Inferior parietal cortex (tissue), 1 donor: ENCODE results near the gene ABHD13.
"Not testable (repeated sequence)": the region's sequence is repeated elsewhere in the genome, so short reads cannot be mapped to it uniquely, and the experiment has no call there.

Source experiments
- DNase-seq: peaks from one replicate; pipeline ENCODE4 v3.0.0-alpha.2; 2016; ENCODE audit errors: extremely low spot score

The ABHD13 gene

DNA sequence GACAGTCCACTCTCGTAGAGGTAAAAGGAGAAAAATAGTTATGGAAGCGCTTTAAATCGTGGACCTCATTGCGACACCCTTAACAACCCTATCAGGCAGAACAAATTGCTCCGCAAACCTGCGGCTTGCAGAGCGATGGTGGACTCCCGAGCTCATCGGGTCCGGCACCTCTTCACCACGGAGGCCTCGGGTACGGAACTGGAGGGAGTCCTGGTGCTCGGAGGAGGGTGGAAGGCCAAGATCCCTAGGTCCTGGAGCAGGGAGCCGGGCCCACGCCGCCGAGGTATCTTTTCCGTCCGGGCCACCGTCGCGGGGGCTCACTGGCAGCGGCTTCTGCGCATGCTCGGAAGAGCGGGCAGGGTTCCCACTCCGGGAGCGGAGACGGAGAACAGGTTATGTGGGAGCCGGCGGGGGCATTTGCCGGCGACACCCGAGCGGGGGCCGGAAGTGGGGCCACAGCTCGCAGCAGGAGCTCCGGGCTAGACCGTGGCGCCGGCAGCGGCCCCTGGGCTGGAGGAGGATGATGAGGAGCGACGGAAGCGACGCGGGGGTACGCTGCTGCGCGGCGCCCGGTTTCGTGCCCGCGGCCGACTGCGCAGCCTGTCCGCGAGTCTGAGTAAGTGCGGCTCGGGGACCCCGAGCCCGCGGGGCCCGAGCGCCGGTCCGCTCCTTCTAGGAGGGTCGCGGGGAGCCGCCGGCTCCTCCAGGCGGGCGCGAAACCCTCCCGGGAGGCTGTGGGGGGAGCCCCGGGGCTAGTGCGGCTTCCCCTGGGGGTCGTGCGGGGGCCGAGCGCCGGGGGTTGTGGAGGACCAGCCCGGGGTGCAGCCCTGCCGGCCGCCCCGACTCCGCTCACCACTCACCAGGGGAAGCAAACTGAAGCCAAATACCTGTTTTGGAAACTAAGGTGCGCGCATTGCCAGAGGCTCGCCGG lies at the start of gene ABHD13:
Gene ABHD13 (plus strand): TSS at position 349 of the 931 bp plus-strand sequence. CDS start 10,827 bp downstream, outside the sequence.
- peak; percentile 95 for DNase-seq

DNA sequence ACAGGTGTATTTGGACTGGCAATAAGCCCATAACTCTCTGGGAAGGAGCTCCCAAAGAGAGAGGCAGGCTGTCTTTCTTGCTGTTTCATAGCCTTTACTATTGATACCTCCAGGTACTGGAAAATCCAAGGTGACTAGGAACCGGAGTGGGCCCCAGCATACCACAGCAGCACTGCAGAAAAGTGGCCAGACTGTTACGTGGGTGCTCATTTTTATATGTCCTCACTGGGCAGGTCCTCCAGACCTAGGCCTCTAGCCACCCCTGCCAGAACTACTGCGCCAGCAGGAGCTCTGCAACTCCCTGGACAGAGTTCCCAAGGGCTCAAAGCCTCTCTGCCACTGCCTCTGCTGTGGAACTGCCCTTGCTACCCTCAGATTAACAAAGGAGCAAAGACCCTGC lies 49.3 kb upstream of the ABHD13 start:
- DNase-seq, result no peak

DNA sequence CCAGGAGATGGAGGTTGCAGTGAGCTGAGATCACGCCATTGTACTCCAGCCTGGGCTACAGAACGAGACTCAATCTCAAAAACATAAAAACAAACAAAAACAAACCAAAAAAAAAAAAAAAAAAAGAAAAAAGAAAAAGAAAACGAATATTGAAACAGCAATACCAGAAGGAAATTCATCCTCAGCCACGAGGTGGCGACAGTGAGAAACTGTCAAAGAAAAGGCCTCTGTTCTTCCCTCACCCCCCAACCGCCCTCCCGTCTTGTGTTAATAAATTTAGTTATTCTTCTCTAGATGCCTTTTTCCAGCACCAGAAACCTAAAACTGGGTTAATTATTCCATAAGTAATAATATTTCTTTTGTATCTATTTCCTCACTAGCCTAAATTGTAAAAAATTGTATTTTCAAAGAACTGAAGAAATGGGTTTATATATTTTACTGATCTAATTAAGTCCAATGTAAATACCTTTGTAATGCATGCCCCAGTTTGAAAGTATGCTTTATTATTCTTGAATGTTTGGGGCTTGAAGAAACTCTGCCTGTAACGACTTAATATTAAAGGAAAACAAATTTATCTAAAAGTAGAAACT lies 41.4 kb upstream of the ABHD13 start:
- peak; percentile 13 for DNase-seq

DNA sequence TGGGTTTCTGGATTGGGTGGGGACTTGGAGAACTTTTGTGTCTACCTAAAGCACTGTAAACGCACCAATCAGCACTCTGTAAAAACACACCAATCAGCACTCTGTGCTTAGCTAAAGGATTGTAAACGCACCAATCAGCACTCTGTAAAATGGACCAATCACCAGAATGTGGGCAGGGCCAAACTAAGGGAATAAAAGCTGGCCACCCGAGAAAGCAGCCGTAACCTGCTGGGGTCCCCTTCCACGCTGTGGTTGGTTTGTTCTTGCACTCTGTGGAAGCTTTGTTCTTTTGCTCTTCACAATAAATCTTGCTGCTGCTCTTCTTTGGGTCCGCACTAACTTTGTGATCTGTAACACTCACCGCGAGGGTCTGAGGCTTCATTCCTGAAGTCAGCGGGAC lies 40.1 kb upstream of the ABHD13 start:
- no peak for DNase-seq

DNA sequence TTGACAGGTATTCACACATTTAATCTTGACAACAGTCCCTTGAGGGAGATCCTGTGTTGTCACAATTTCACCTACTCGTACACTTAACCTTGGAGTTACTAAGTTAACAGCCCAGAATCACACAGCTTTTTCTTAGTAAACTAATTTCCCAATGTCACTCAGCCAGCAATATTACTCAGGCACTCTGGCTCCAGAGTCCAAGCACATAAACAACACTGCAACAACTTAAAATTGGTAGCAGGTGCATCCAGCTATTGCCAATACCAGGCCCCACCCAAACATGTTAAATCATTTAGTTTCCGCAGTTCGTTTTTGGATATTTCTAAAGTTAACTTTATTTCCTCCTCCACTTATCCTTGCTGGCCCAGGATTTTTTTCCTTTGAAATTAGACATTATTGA lies 35.5 kb upstream of the ABHD13 start:
- no peak for DNase-seq

DNA sequence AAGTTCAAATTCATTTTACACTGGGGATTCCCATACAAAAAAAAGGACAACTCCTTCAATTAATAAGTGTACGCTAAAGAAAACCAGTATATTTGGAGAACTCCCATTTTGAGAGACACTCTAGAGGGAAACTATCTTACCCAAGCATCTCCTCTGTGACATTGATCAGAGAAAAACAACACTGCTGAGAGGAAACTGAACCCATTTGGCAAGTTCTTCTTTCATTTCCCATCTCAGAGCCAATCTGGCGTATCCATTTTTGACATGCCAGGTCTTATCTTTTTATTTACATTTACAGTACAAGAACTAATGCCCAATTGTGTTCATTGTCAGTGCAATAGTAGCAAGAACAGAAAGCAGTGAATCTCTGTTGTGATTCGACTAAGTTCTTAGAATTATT lies 33.0 kb upstream of the ABHD13 start:
- DNase-seq, result no peak

DNA sequence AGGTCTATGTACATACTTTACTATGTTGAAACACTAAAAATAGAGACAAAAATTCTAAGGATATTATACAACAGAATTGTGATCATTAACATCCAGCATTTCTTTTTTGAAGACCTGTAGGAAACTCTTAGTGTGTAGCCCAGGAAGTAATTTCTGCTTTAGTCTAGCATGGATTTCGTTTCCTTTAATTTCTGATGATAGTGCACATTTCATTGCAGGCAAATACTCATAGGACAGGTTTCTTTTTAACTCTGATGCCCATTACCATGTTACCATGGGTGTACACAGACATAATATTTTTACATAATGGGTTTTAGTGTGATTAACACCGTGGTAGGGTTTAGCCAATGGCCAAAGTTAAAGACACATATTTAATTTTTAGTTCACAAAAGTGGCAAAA lies 29.9 kb upstream of the ABHD13 start:
- DNase-seq, result no peak

DNA sequence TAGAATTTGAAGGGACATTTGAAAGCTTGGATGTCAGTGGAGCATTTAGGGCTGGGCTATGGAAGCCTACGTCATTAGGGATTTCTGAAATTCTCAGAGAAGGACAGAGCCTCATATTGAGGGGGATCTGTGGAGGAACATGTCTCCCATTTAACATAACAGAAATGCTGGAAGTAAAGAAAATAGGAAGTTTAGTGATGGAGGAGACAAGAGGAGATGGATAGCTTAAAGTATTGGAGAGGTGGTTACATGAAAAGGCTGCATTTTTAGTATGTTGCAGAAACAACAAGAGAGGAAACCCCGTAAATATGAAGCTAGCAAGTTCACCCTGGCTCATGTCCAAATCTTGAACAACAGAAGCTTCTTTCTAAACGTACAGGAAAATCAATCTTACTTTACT lies 27.3 kb upstream of the ABHD13 start:
- no peak for DNase-seq

DNA sequence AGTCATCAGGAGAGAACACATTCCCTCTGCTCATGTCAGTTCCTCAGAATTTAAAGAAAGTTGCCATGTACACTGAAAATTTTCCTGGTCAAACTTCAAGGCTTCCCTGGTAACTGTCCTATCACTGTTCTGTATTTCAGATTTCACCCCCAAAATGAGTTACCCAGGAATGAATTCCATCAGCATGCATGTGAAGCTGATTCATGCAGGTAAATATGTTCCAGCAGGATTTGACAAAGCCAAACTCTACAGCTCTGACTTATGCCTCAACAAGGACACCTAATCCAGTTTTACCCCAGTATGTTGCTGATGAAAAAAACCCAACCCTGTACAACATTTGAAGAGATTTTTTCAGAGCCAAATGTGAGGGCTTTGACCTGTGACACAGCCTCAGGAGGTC lies 24.4 kb upstream of the ABHD13 start:
- no peak for DNase-seq

DNA sequence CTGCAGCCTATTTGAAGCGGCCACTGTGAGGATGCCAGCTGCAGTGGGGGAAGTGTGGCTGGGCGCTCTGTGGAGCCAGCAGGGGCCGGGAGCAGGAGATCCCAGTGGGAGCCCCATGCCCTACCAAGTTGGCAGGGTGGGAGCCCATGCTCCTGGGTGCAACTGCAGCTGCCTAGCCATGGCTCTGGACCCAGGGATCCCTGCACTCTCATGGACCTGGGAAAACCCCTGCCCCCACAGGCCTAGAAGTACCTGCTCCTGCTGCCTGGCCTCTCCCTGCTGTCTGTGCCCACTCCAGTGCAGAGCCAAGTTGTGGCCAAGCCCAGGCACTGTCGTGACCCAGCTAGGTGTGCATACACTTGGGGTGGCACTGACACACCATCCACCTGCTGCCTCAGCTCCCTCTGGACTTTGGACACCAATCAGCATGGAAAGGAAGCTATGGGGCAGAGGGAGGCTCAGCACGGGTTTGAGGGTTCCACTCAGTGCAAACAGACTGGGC lies 23.7 kb upstream of the ABHD13 start:
- DNase-seq, result no peak

DNA sequence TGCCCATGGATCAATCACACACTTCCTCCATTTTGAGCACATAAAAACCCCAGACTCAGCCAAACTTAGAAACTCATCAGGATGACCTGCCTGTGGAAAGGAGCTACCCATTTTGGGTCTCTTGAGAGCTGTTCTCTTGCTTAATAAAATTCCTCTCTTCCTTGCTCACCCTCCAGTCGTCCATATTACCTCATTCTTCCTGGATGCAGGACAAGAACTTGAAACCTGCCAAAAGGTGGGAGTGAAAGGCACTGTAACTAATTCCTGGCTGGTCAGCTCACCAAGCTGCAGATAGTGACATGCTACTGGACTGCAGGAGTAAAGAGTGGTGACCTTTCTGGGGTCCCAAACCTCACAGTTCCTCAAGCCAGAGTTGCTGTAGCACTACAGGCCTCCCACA lies 23.0 kb upstream of the ABHD13 start:
- no peak for DNase-seq

DNA sequence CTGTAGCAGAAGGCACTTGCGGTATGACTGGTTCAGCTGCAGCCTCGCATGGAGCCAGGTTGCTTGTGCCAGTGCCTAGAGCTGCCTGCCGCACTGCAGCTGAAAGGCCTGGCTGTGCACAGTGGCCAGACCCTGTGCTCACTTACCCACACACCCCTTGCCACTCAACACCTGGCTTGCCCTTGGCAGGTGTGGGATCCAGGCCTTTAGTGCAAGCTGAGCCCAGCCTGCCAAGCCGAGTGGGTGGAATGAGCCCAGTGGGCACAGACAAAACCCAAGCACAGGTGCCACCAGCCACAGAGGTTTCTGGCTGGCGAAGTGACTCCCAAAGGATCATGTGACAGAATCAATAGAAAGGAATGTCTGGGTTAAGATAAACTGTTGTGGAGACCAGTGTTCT lies 22.3 kb upstream of the ABHD13 start:
- no peak for DNase-seq

DNA sequence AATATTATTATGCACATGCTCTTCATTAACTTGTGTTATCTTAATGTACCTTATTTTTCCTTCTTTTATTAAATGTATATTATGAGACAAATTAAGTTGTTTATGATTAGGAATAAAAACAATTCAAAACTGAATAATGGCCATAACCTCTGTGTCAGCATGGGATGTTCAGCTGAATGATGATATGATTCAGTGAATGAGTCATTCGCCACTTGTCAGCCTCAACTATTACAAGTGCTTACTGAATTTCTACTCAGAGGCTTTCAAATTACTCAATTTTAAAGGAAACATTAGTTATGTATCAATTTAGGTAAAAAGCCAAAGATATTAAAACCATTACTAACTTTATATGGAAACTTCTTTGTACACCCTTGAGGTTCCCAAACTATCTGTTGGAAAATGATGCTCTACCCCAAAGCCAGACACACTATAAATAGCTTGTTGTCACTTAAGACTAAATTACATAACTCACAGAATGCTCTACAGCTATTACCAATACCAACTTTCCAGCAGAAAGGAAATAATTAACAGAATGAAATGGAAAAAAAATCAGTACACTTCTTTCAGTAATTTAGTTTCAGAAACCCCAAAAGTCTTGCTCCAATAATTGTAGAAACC lies 17.3 kb upstream of the ABHD13 start:
- no peak for DNase-seq

DNA sequence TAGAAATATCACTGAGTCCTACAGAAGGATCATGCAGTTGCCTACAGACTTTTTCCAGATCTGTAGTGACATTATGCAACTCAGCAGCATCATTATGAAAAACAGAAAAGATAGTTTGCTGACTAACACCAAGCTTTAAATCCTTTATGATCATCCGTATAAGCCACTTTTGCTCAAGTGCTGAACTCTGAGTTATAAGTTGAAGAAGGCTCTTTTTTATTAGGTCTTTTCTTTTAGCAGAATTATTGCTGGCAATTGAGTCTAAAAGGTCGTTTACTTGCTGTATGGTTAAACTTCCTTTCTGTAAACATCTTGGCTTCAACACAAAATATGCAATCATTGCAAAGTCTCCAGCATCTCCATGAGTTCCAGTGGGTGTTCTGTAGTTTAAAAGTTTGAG lies 7.6 kb upstream of the ABHD13 start:
- no peak for DNase-seq

DNA sequence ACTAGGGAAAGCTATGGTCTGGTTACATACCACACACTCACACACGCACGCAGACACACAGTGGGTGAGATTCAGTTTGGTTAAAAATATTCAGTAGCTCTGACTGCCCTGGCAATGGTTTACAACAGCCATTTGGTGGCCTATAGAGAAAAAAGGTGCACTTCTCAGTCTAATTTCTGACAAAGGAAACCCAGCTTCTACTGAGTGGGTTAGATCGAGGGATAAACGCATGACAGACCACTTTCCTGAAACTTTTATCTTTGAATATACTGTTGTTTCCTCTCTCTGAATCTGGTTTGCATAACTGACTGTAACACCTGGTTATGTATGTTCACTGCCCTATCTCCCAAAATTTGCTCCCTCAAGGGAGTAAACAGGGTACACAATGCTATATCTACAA lies 5.3 kb upstream of the ABHD13 start:
- no peak for DNase-seq

DNA sequence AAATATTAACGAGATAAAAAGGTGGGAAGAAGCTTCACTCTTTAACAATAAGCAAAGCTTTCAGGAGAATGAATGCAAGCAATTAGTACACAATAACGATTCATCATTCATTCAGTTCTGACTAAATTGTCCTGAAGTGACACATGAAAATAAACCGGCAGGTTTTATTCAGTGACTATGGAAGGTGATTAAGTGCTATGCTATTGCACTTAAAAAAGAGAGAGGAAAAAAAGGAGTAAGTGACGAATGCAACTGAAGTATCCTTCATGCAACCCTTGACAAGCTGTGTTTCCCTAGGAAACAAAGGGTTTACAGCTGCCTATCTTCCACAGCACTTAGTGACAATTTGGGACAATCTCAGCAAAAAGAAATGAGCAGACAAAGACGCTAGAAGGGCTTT lies 4.2 kb upstream of the ABHD13 start:
- no peak for DNase-seq

DNA sequence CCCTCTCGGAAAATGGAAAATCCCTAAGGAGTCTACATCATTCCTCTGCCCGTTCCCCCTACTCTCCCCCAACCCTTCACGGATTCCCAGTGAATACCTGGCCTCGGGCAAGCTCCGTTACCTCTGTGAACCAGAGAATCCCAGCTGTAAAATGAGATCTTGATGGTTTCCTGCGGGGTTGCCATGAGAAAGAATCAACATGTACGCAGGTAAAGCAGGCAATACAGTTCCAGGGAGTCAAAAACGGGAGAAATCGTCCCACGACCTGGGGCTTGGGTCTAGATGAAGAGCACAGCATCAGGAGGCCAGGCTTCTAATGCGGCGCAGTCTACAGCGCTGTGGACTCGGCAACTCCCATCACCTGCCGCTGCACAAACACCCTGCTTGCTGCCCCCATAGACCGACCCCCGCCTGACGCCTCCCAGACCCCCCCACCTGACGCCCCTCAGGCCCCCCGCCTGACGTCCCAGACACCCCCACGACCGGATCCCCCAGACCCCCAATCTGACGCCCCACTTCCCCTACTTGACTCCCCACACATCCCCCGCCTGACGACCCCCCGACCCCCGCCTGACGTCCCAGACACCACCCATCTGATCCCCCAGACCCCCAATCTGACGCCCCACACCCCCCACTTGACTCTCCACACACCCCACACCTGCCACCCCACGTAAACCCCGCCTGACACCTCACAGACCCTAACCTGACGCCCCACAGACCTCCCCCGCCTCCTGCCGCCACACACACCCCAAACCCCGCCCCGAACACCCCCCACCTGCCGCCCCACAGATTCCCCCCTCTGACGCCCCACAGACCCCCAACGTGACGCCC lies 3.5 kb upstream of the ABHD13 start:
- no peak for DNase-seq

DNA sequence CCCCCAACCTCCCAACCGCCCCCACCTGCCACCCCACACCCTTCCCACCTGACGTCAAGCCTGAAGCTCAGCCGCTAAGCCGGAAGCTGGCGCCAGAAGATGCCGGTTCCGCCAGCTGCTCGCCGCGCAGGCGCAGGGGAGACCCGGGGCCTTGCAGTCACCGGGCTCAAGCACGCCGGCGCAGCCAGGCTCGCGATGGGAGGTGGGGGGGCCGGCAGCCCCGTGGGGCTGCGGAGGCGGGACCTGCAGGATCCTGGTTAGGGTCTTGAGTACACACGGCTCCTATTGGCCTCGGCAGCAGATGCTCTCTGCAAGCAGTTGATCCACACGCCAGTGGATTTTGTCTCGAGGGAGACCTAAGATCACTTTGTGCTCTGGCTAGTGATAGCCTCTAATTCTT lies 2.8 kb upstream of the ABHD13 start, which contains the start of gene LIG4:
Gene LIG4 (minus strand): TSS at position 101 of the 400 bp plus-strand sequence. CDS start 4,268 bp downstream, outside the sequence.
- peak; percentile 85 for DNase-seq

DNA sequence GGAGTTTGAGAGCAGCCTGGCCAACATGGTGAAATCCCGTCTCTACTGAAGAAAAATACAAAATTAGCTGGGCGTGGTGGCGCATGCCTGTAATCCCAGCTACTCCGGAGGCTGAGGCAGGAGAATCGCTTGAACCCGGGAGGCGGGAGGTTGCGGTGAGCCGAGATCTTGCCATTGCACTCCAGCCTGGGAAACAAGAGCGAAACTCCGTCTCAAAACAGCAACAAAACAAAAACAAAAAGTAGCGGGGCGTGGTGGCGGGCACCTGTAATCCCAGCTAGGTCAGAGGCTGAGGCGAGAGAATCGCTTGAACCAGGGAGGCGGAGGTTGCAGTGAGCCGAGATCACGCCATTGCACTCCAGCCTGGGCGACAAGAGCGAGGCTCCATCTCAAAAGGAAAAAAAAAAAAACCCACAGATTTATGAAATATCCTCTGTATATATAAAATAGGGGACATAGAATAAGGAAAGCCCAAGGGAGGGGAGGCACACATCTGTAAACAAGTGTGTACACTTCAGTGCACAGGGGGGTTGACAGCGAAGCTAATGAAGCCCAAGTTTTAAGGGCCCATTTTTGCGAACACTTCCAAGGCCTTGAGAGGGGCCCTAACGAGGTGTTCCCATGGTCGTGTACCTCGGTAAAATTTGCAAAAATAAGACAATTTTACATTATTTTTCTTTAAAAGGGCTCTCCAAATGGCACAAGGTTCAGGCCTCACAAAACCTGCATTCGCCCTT lies 717 bp upstream of the ABHD13 start:
- not testable (repeated sequence) for DNase-seq

DNA sequence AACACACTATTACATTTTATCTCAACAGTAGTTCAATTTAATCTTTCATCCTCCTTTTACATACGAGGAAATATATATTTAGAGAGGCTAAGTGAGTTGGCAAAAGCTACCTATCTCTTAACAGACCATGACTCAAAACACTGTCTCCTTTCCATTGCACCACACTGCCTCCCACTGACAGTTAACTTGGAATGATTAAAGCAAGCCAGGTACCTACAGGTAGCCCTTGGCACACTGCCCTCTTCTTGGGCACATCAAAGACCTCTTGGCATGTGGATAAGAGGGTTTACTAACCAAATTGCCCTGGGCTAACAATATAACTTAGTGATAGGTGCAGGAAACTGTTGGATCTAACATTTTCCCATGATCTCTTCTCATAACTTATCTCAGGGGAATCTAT lies 1.8 kb downstream of the ABHD13 start:
- DNase-seq, result no peak
